MCF 10A (cell line): ENCODE results near the gene AKR1B15. TPM values are rescaled to one million over a fixed set of nuclear protein-coding genes. Genes with fewer than 3 reads are reported as not detected.

ENCODE experiments used
- BruUV-seq: library from RNA; stranded (reverse); fragments of 400-500 nt; replicated peaks from 2 replicates; lab custom pipeline; 2021; lab: Mats Ljungman, UMichigan
- CTCF ChIA-PET: fragments of 300-600 bp; sonication (Branson Sonifier 250); formaldehyde crosslinking; extraction: SDS; loops from one replicate; lab custom pipeline; 2021; ENCODE audit warnings: antibody characterized with exemption, inconsistent platforms; lab: Yijun Ruan, JAX
- POLR2A ChIA-PET: fragments of 300-600, 350-650 bp; sonication (Branson Sonifier 250); formaldehyde crosslinking; extraction: SDS; loops from one replicate; lab custom pipeline; 2020; ENCODE audit warnings: antibody characterized with exemption, inconsistent platforms; lab: Yijun Ruan, JAX
- DNase-seq: peaks from one replicate; pipeline ENCODE4 v3.0.0-alpha.2; 2018; ENCODE audit not compliant: unreplicated experiment
- H3K27ac Mint-ChIP-seq: one replicate; pipeline ENCODE4 v1.8.0; 2022; ENCODE audit warnings: mild to moderate bottlenecking, low read depth, mixed read lengths; ENCODE audit not compliant: unreplicated experiment
- H3K27me3 Mint-ChIP-seq: one replicate; pipeline ENCODE4 v1.8.0; 2022; ENCODE audit warnings: mixed read lengths; ENCODE audit not compliant: insufficient read depth, unreplicated experiment
- H3K36me3 Mint-ChIP-seq: one replicate; pipeline ENCODE4 v1.8.0; 2022; ENCODE audit warnings: mild to moderate bottlenecking, moderate library complexity, mixed read lengths; ENCODE audit not compliant: insufficient read depth, unreplicated experiment
- H3K4me1 Mint-ChIP-seq: one replicate; pipeline ENCODE4 v1.8.0; 2022; ENCODE audit warnings: mixed read lengths; ENCODE audit not compliant: insufficient read depth, unreplicated experiment
- H3K4me3 Mint-ChIP-seq: one replicate; pipeline ENCODE4 v1.8.0; 2022; ENCODE audit warnings: mild to moderate bottlenecking, moderate library complexity, mixed read lengths; ENCODE audit not compliant: unreplicated experiment
- H3K9me3 Mint-ChIP-seq: one replicate; pipeline ENCODE4 v1.8.0; 2022; ENCODE audit warnings: mixed read lengths; ENCODE audit not compliant: unreplicated experiment
- intact Hi-C: fragments of 100-400 bp; cut with micrococcal nuclease; formaldehyde crosslinking; loops from 2 replicates; pipeline ENCODE4 v1.14.1; 2022
- total RNA-seq: library from RNA; stranded (reverse); gene quantifications from 2 replicates; pipeline ENCODE4 v1.2.3, GENCODE V29; 2022
- TF ChIP-seq, protein P1 (sequence below): fragments of 200-600 bp; IDR thresholded peaks from one replicate; pipeline ENCODE4 v1.8.0; 2022; ENCODE audit warnings: antibody characterized with exemption, mild to moderate bottlenecking; ENCODE audit not compliant: unreplicated experiment

AKR1B15 gene
- total RNA-seq, 1 experiment from 2014 or later = not detected

DNA sequence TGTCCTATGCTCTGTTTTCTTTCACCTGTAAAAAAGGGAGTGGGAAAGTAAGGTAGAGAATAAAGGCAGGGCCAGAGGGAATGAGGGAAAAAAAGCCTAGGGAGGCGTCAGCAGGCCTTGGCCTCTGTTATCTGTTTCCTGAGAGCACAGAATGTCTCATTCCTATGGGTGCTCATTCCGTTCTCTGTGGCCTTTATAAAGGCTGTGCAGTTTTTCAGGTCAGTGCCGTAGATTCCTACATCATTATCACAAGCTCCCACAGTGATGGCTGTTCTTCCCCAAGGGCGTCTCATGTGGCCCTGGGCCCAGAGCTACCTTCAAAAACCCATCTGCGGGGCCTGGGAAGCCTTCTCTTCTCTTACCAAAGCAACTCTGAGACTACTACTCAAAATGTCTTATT lies 38.3 kb upstream of the AKR1B15 start:
- TF ChIP-seq, protein P1, sequence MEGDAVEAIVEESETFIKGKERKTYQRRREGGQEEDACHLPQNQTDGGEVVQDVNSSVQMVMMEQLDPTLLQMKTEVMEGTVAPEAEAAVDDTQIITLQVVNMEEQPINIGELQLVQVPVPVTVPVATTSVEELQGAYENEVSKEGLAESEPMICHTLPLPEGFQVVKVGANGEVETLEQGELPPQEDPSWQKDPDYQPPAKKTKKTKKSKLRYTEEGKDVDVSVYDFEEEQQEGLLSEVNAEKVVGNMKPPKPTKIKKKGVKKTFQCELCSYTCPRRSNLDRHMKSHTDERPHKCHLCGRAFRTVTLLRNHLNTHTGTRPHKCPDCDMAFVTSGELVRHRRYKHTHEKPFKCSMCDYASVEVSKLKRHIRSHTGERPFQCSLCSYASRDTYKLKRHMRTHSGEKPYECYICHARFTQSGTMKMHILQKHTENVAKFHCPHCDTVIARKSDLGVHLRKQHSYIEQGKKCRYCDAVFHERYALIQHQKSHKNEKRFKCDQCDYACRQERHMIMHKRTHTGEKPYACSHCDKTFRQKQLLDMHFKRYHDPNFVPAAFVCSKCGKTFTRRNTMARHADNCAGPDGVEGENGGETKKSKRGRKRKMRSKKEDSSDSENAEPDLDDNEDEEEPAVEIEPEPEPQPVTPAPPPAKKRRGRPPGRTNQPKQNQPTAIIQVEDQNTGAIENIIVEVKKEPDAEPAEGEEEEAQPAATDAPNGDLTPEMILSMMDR = no peak
- DNase-seq = no peak
- ChIA-PET CTCF (interaction anchor here (0.6 to 7.0 kb wide), 15 partner anchors 9 to 1590 kb away, joined by 3 to 256 read pairs (median 3); no protein-coding TSS in a partner anchor), POLR2A (interaction anchor here (0.9 to 2.8 kb wide), 3 partner anchors 52 to 78 kb away, joined by 3 to 14 read pairs (median 3); partner anchors contain the start of gene AKR1B1)
- Mint-ChIP-seq H3K4me3 (no peak overlapping the region), H3K4me1 (peaks cover 22% of the 10 kb centered on the region), H3K36me3 (no peaks in the 10 kb centered on the region), H3K27me3 (no peaks in the 10 kb centered on the region), H3K9me3 (no peaks in the 10 kb centered on the region), H3K27ac (no peak overlapping the region)
- intact Hi-C loops = no loop called here
- no TSS peak for BruUV-seq

DNA sequence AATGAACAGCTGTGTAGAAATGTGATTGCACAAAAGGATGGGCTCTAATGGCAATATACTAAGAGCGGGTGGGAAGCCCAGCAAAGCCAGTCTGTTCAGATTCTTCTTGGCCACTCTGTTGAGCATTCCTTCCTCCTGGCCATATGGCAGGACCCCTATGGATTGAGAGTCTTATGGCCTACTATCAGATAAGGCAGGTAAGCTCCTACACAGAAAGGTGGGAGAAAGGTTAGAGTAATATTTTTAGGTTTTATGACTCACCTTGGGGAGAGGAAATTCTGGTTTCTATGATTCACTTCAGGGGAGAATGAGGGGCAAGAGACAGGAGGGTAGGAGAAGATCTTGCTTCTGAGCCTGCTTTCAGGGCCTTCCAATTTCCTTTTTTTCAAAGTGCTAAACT lies 36.6 kb upstream of the AKR1B15 start:
- H3K27ac Mint-ChIP-seq = no peak overlapping the region
- no peaks in the 10 kb centered on the region for H3K36me3 Mint-ChIP-seq
- ChIA-PET POLR2A (interaction anchor here (0.6 to 2.8 kb wide), 3 partner anchors 32 to 136 kb away, joined by 3 to 14 read pairs (median 4); no protein-coding TSS in a partner anchor), CTCF (interaction anchor here (0.5 to 7.0 kb wide), 17 partner anchors 9 to 366 kb away, joined by 3 to 256 read pairs (median 6); partner anchors contain the start of genes AKR1B1 and AKR1B15)
- DNase-seq = peak; percentile 38
- no peaks in the 10 kb centered on the region for H3K9me3 Mint-ChIP-seq
- no peaks in the 10 kb centered on the region for H3K27me3 Mint-ChIP-seq
- H3K4me1 Mint-ChIP-seq = peaks cover 29% of the 10 kb centered on the region
- BruUV-seq = no TSS peak
- intact Hi-C loops = loop anchor here (2.0 kb wide), 1 partner anchor 33 kb away; no protein-coding TSS in a partner anchor
- H3K4me3 Mint-ChIP-seq = no peak overlapping the region
- TF ChIP-seq, protein P1 = no peak

DNA sequence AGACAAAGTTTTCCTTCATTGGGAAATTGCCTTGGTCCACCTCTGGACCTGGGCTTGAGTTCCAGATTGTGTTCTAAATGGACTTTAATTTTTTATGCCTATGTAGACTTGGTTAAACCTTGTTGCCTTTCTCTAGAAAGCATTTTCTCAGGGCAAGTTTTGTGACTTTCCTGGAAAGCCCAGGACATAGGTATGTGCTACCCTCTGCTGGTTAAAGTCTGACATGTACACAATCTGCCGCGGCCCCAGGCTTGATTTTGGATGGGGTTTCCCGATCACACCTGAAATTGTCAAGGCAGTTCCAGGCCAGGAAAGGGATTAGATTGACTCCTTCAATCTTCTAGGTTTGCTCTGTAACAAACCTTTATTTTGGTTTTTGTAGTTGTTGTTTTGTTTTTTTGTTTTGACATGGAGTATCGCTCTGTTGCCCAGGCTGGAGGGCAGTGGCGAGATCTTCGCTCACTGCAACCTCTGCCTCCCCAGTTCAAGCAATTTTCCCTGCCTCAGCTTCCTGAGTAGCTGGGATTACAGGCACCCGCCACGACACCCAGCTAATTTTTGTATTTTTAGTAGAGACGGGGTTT lies 35.6 kb upstream of the AKR1B15 start:
- TF ChIP-seq, protein P1 = peak; percentile 71
- Mint-ChIP-seq H3K4me1 (peaks cover 29% of the 10 kb centered on the region), H3K4me3 (no peak overlapping the region), H3K9me3 (no peaks in the 10 kb centered on the region), H3K27ac (no peak overlapping the region), H3K27me3 (no peaks in the 10 kb centered on the region), H3K36me3 (no peaks in the 10 kb centered on the region)
- BruUV-seq = no TSS peak
- POLR2A ChIA-PET = interaction anchor here (0.7 to 2.8 kb wide), 5 partner anchors 33 to 101 kb away, joined by 3 to 17 read pairs (median 4); no protein-coding TSS in a partner anchor
- CTCF ChIA-PET = interaction anchor here (0.6 to 7.0 kb wide), 39 partner anchors 10 to 367 kb away, joined by 3 to 256 read pairs (median 6); partner anchors contain the start of genes AKR1B1, AKR1B10 and AKR1B15
- intact Hi-C loops = loop anchor here (1.0 to 2.0 kb wide), 3 partner anchors 34 to 81 kb away; no protein-coding TSS in a partner anchor
- DNase-seq = peak; percentile 79

- Mint-ChIP-seq H3K27ac (no peak overlapping the region), H3K4me1 (peaks cover 29% of the 10 kb centered on the region), H3K36me3 (no peaks in the 10 kb centered on the region), H3K4me3 (no peak overlapping the region), H3K9me3 (no peaks in the 10 kb centered on the region), H3K27me3 (no peaks in the 10 kb centered on the region)
- no TSS peak for BruUV-seq
- ChIA-PET CTCF (interaction anchor here (0.5 to 7.0 kb wide), 48 partner anchors 11 to 453 kb away, joined by 3 to 256 read pairs (median 5); partner anchors contain the start of genes AKR1B1, AKR1B10, AKR1B15 and BPGM), POLR2A (interaction anchor here (0.8 to 2.0 kb wide), 11 partner anchors 10 to 133 kb away, joined by 3 to 17 read pairs (median 4); partner anchors contain the start of genes AKR1B15 and BPGM)
- DNase-seq = peak; percentile 5
- intact Hi-C loops = loop anchor here (1.0 to 2.0 kb wide), 2 partner anchors 33 to 92 kb away; no protein-coding TSS in a partner anchor
- TF ChIP-seq, protein P1 = no peak
Observed at GRCh38 chr7:134514106-134514505, 34.8 kb upstream of the AKR1B15 start.
